ENCODE data around the gene FAM241B.

The FAM241B gene

DNA sequence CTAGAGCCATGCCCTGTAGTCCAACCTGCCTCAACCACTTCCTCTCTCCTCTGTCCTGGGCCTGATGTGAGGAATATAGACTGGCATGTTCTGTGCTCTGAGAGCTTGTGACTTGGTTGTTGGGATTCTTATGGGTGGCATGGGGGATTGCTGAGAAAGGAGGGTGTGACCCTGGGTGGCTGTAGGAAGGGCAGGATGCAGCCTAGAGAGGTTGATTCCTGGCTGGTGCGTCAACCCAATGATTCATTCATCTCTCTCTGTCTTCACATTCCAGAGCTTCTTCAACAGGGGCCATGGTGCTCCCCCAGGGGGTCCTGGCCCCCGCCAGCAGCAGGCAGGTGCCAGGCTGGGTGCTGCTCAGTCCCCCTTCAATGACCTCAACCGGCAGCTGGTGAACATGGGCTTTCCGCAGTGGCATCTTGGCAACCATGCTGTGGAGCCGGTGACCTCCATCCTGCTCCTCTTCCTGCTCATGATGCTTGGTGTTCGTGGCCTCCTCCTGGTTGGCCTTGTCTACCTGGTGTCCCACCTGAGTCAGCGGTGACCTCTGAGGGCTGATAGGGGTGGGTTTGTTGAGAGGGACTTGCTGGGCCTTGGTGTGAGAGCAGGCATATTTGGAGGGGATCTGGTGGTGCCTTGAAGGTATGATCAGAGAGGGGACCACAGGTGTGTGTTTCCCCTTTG, 2.6 kb downstream of the FAM241B start:
- H3K4me3 ChIP-seq (ENCODE audit: low read depth, low read length) = no peak overlapping the region
- TF ChIP-seq CTCF (IDR thresholded peaks at IDR 0.05; ENCODE audit: low read depth, low read length) = no peak
- in situ Hi-C loops (cut with HindIII; ENCODE audit: low sequenced_read_pairs) = no loop called here
- DNase-seq (ENCODE audit: low read depth, low spot score) = no peak

GRCh38 chr10:69633673-69634635, 3.9 kb downstream of the FAM241B start:
- no peak overlapping the region for H3K4me3 ChIP-seq (ENCODE audit: low read depth, low read length)
- no peak for TF ChIP-seq CTCF (IDR thresholded peaks at IDR 0.05; ENCODE audit: low read depth, low read length)
- in situ Hi-C loops (cut with HindIII; ENCODE audit: low sequenced_read_pairs) = no loop called here
- DNase-seq (ENCODE audit: low read depth, low spot score) = no peak

DNA sequence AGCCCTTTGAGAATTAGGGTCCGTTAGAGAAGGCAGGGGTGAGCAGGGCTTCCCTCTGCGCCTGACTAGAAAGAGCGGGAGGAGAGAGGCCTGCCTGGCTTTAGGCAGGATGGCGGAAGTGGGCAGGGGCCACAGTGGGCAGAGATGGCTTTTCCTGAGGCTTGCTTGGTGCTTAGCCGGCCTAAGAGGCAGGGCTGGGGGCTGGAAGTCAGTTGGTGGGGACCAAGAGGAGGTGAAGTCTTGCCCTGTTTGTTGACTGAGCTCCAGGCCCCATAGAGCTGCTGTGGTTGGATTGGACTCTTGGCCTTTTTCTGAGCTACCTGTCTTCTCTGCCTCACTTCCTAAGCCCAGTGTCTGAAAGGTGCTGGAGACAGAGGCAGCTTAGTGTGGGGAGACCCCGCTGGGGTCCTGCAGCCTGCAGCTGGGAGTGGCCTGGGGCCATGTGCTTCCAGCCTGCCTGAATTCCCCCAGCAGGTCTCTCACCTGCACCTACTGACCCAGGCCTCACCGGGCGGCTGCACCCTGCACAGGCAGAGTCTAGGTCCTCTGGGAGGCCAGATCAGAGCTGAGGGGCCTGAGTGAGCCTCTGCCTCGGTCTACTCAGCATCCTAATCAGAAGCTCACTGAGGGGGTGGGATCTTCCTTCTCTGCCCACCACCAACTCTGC, 4.8 kb downstream of the FAM241B start:
- TF ChIP-seq CTCF (IDR thresholded peaks at IDR 0.05; ENCODE audit: low read depth, low read length) = no peak
- in situ Hi-C loops (cut with HindIII; ENCODE audit: low sequenced_read_pairs) = no loop called here

DNA sequence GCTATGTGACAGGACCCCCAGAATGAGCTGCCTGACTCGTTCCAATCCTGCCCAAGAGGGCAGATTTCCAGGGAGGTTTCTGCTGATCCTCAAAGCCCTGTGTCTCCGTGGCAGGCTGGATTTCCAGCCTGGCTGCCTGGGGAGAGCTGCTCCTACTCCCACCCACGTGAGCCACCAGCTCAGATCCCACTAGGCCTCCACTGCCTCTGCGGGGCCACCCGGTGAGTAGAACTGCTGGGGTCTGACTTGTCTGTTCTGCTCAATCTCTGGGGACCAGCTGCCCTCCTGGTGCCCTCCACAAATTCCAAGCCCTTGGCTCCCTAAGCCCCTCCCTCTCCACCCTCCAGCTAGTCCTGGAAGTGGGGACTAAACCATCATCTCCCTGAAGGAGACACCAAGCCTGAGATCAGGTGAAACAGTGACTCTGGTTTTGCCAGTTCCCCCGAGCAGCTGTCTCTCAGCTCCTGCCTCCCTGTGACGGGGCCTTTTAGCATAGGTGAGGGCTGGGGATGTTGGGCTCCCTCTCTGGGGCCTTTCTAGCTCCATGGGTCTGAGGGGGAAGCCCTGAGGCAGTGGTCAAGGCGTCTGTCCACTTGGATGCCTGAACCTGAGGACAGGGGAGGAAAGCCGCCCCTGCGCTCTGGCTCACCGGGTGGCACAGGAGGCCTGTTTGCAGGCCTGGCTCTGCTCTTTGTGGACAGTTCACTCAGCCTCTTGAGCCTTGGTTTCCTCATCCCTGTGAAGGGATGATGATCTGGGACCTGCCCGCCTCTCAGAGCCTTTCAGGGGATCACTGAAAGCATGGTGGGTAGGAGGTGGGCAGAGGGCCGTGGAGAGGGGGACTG, 5.6 kb downstream of the FAM241B start:
- H3K4me3 ChIP-seq (ENCODE audit: low read depth, low read length) = no peak overlapping the region
- no peak for DNase-seq (ENCODE audit: low read depth, low spot score)
- no peak for TF ChIP-seq CTCF (IDR thresholded peaks at IDR 0.05; ENCODE audit: low read depth, low read length)
- in situ Hi-C loops (cut with HindIII; ENCODE audit: low sequenced_read_pairs) = no loop called here

More for the DNA sequence above, 4.8 kb downstream of the FAM241B start:
- DNase-seq (ENCODE audit: low read depth, low spot score) = no peak
- no peak overlapping the region for H3K4me3 ChIP-seq (ENCODE audit: low read depth, low read length)

DNA sequence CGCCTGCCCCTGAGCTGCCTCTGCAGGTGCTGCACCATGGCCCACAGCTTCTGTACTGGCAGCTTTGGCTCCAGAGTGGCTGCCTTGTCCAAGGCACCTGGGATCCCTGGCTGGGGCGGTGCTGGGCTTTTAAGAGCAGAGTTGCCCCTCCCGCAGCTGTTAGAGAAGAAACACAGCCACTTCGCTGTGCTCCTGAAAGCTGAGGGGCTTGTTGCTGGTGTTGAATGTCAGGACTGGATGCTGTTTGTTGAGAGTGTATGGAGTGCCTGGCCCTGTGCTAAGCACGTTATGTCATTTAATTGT, 6.2 kb downstream of the FAM241B start:
- in situ Hi-C loops (cut with HindIII; ENCODE audit: low sequenced_read_pairs) = no loop called here
- DNase-seq (ENCODE audit: low read depth, low spot score) = no peak
- H3K4me3 ChIP-seq (ENCODE audit: low read depth, low read length) = no peak overlapping the region
- no peak for TF ChIP-seq CTCF (IDR thresholded peaks at IDR 0.05; ENCODE audit: low read depth, low read length)

All from astrocyte of the spinal cord (primary cell).